Hepatic stellate cell (primary cell): ENCODE results near the gene CCR3.
"Not testable (repeated sequence)": the region's sequence is repeated elsewhere in the genome, so short reads cannot be mapped to it uniquely, and the experiment has no call there.

Experiments used
- DNase-seq: peaks from one replicate; pipeline ENCODE4 v3.0.0; 2011; ENCODE audit warnings: low spot score

The CCR3 gene

GRCh38 chr3:46242120-46242519 is at the start of gene CCR3:
Gene CCR3, plus strand, starts transcription at chr3:46242460. Its CDS starts 22,699 bp downstream, at chr3:46265159.
- DNase-seq, result no peak

GRCh38 chr3:46192939-46193338 is 49.3 kb upstream of the CCR3 start:
- no peak for DNase-seq

- no peak for DNase-seq
Observed at GRCh38 chr3:46193436-46193835, 48.8 kb upstream of the CCR3 start.

DNA sequence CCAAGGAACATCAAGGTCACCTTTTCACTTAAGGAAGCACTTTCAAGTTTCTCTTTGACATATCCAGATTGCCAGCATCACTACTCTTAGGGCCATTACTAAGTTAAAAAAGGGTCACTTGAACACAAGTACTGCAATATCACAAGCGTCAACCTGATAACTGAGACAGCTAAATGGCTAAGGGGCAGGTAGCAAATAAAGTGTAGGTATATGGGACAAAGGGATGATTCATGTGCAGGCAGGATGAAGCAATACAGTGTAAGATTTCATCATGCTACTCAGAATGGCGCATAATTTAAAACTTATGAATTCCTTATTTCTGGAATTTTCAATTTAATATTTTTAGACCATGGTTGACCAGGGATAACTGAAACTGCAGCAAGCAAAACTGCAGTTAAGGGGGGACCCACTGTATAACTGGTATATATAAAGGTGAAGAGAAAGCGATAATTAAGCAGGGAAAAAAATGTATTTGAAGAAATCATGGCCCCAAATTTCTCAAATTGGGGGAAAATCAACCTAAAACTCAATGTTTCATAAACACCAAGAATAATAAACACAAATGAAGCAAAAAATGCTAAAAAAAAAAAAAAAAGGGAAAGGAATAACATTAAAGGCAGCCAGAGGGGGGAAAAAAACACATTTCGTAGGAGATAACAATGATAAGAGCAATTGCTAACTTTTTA is 47.2 kb upstream of the CCR3 start:
- DNase-seq, result no peak

- no peak for DNase-seq
Observed at GRCh38 chr3:46196261-46196957, 45.9 kb upstream of the CCR3 start.

- DNase-seq, result no peak
Observed at GRCh38 chr3:46200211-46200610, 42.0 kb upstream of the CCR3 start.

DNA sequence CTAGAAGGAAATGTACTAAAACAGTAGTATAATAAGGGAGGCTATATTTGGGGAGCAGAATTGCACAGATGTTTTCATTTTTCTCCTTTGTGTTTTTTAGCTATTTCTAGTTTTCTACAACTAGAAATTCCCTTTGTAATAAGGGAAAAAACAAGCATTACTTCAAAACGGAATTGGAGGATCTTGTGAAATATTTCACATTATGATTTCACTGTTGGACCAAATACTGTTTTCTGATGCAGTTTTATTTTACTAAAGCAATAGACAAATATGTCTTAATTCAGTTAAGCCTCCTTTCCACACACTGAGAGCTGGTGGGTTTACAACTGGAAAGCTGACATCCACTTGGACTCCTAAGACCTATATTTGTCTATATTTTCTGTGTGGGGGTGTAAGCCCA is 41.5 kb upstream of the CCR3 start:
- no peak for DNase-seq

DNA sequence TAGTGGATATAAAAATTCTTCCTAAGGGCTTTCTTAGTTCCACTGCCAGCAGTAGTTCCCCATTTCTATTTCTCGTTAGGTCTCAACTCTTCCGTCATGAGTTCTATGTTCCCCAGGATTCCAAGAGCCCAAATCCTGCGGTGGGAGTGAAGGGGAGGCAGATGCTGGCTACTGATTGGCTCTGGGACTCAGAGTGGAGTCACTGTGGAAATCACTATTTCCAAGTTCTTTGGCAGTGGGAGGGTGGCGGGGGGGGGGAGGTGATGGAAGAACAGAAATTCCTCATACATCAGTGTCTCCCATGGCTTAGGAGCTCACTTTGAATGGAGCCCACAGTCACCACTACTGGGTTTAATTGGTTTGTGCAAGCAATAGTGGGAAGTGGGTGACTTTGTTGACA is 39.7 kb upstream of the CCR3 start:
- no peak for DNase-seq

DNA sequence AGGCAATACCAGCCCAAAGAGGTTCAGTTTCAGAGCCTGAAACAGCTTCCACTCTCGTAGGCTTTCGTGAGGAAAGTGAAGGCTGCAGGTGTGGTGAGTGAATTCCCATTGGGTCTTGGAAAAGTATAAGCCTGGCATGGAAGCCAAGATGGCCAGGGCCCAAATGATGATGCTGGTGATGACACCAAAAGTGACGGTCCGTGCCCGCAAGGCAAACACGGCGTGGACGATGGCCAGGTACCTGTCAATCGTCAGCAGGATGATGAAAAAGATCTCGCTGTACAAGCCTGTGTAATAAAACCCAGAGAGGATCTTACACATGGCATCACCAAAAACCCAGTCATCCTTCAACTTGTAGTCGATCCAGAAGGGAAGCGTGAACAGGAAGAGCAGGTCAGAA is 38.6 kb upstream of the CCR3 start:
- DNase-seq, result no peak

DNA sequence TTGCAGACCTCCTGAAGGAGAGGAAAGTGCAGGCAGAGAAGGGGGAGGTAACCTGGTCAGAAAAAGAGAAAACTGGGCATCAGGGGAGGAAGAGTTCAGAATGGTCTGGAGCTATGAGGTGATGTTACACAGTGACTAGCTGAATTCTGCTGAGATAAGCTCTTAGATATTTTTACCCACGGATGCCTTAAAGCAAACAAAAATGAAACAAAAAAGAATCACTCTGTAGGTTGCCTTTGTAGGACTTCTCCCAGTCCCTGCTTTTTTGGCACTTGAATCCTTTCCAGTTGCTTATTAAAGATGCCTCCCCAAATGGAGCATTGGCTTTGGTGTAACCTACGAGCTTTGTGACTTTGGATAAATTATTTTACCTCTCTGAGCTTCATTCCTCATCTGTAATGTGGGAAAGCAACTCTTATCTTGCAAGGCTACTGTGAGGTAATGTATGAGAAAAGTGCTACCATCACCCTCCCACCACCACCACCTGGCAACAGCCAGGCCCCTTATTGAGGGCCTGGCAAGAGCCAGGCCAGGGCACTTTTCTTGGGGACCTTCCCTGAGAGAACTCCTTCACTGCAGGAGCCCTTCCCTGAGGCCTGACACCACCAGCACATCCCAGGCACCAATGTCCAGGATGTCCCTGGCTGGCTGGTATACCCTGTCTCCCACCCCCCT is 36.8 kb upstream of the CCR3 start:
- DNase-seq, result no peak

DNA sequence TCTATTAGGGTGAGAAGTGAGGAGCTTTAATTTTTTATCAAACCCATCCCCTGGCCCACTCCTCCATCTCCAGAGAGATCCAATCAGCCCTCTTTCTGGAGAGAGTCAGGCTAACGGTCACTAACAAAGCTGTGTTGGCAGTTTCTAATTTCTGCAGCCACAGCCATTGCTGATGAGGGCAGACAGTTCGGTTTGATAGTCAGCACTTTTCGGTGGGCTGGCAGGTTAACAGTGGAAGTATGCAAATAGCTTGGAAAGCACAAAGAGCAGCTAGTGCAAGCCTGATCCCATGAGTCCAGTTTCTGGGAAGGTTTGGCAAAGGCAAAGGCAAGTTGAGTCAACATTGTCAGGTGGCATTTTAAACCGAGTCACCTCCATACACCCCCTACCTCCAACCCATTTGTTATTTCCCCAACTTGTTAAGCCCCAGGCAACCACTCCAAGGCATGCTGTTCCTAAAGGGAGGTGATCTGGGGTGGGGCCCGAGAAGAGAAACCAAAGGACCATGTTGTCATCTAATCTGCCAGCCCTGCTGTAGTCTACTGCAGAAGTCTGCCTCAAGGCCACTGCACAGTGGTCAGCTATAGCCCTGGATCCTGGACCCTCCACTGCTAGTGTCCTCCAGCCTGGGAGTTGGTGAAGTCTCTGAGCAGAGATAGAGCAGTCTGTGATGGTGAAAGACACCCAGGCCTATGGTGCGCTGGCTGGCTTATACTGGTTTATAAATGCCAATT is 35.8 kb upstream of the CCR3 start:
- no peak for DNase-seq

DNA sequence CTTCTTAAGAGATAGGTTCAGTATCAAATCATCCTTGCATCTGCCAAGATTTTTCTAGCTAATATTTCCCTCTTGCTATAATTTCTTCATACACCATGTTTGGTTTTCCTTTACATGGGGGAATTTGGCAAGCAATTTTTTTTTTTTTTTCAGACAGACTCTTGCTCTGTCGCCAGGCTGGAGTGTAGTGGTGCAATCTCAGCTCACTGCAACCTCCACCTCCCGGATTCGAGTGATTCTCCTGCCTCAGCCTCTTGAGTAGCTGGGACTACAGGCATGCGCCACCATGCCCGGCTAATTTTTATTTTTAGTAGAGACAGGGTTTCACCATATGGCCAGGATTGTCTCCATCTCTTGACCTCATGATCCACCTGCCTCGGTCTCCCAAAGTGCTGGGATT is 34.7 kb upstream of the CCR3 start:
- not testable (repeated sequence) for DNase-seq

GRCh38 chr3:46208167-46208704 is 34.0 kb upstream of the CCR3 start, which contains the start of gene CCR1:
Gene CCR1, minus strand, starts transcription at chr3:46208313. Its CDS starts 4,000 bp downstream, at chr3:46204313.
- no peak for DNase-seq

- DNase-seq, result no peak
Observed at GRCh38 chr3:46209053-46209452, 33.2 kb upstream of the CCR3 start.

GRCh38 chr3:46209746-46210470 is 32.4 kb upstream of the CCR3 start:
- DNase-seq, result no peak

DNA sequence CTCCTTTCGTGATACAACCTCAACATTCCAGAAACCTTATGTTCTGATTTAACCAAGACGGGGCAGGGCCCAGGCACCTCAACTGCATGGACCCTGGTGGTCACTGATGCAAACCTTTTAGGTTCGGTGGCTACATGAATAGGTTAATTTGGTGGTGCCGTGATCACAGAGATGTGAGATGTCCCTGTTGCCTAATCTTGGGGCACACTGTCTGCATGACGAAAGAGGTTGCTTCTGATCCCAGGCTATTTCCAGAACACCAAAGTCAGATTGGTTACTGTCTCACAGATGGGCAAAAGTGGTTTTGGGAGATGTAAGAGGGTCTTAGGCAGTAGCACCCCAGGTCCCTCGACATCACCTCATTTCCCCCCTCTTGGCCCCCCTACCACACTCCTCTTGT is 30.2 kb upstream of the CCR3 start:
- DNase-seq, result no peak

DNA sequence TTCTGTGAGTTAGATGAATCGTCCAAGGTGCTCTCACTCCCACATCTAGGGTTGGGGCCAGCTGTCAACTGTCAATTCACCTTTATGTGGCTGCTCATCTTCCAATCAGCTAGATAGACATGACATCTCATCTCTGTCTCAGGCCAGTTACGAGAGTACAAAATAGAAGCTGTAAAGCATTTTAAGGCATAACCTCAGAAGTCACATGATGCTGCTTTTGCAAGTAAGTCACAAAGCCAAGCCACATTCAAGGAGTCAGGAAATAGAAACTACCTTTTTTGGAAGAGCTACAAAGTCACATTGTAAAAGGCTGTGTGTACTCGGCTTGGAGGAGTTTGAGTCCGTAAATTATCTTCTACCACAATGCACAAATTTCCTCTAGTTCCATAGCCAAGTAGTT is 29.1 kb upstream of the CCR3 start:
- DNase-seq, result no peak

DNA sequence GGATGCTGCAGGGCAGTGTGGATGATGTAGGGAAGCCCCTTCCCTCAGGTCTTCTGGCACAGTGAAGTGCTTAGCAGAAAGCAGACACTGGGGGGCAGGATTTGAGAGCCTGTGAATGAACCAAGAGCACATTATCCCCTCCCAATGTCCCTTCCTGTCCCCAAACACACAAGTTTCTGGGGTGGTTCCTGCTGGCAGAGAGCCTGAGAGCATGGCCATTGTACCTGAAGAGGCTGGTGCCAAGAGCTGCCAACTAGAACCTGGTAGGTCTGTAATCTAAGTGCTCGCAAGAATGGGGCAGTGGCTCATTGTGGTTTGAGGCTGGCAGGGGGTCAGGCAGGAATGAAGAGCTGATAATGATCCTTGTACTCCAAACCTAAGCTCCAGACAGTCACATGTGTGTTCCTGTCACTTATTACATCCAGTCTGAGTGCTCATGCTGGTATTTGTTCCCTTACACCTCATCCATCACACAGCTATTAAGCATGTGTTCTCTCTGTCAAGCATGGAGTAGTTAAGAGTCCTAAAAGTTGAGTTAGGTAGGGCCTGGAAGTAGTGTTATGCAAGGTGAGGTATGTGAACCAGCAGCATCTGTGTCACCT is 27.4 kb upstream of the CCR3 start:
- no peak for DNase-seq

GRCh38 chr3:46215810-46216414 is 26.3 kb upstream of the CCR3 start:
- DNase-seq, result no peak

GRCh38 chr3:46218196-46218709 is 24.0 kb upstream of the CCR3 start:
- DNase-seq, result no peak
